BE2C (cell line): ENCODE results near the gene ADAM21. TPM values are rescaled to one million over a fixed set of nuclear protein-coding genes. Genes with fewer than 3 reads are reported as not detected.
"Not testable (repeated sequence)": the region's sequence is repeated elsewhere in the genome, so short reads cannot be mapped to it uniquely, and the experiment has no call there.

ENCODE experiments used
- DNase-seq: peaks from one replicate; pipeline ENCODE4 v3.0.0-alpha.2; 2020
- H3K27me3 ChIP-seq: fragments of 250-450 bp; sonication (Bioruptor Pico); 2 replicates; pipeline ENCODE4 v1.5.1; 2020; ENCODE audit warnings: mild to moderate bottlenecking
- H3K36me3 ChIP-seq: fragments of 250-450 bp; sonication (Bioruptor Pico); 2 replicates; pipeline ENCODE4 v1.5.1; 2020; ENCODE audit warnings: mild to moderate bottlenecking
- H3K4me1 ChIP-seq: fragments of 250-450 bp; sonication (Bioruptor Pico); 2 replicates; pipeline ENCODE4 v1.5.1; 2020
- H3K4me3 ChIP-seq: 2 replicates; pipeline ENCODE4 v1.5.1; 2011; ENCODE audit warnings: low read depth, low read length
- H3K9me3 ChIP-seq: fragments of 250-450 bp; sonication (Bioruptor Pico); 2 replicates; pipeline ENCODE4 v1.5.1; 2020
- polyA plus RNA-seq: library from polyadenylated mRNA; unstranded; fragments of >200 nt; gene quantifications from one replicate; pipeline ENCODE4 v1.2.1, GENCODE V29; 2012; ENCODE audit warnings: low read depth, missing spikeins; ENCODE audit not compliant: insufficient read length, insufficient read depth
- TF ChIP-seq, protein P1 (sequence below): IDR thresholded peaks from 2 replicates; pipeline ENCODE4 v1.5.1; 2012; ENCODE audit warnings: mild to moderate bottlenecking, low read depth, low read length

The ADAM21 gene
- 1.2 TPM for polyA plus RNA-seq

DNA sequence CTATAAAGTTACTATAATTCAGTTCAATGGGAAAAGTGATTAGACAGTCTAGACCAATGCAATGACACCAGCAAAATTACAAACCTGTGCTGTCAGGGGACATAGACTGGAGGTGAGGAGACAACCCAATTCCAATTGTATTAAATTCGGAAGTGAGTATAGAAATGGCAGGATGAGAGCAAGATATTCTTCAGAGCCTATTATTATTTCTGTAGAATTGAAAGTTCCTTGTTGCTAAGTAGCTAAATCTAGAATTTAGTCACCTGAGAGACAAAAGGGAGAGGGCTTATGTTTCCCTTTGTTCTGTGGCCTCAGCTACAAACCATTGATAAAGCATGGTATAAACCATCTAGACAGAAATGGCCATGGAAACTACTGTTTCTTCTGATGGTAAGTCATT lies at the start of gene ADAM21:
ADAM21 (plus strand) TSS at position 301 of the 400 bp plus-strand sequence. CDS start 5,326 bp downstream, outside the sequence.
- H3K36me3 ChIP-seq: no peaks in the 10 kb centered on the region
- no peak for DNase-seq
- H3K4me1 ChIP-seq: no peaks in the 10 kb centered on the region
- no peak within 1 kb of the TSS for H3K4me3 ChIP-seq
- no peaks in the 10 kb centered on the region for H3K27me3 ChIP-seq
- H3K9me3 ChIP-seq: no peaks in the 10 kb centered on the region
- TF ChIP-seq, protein P1, sequence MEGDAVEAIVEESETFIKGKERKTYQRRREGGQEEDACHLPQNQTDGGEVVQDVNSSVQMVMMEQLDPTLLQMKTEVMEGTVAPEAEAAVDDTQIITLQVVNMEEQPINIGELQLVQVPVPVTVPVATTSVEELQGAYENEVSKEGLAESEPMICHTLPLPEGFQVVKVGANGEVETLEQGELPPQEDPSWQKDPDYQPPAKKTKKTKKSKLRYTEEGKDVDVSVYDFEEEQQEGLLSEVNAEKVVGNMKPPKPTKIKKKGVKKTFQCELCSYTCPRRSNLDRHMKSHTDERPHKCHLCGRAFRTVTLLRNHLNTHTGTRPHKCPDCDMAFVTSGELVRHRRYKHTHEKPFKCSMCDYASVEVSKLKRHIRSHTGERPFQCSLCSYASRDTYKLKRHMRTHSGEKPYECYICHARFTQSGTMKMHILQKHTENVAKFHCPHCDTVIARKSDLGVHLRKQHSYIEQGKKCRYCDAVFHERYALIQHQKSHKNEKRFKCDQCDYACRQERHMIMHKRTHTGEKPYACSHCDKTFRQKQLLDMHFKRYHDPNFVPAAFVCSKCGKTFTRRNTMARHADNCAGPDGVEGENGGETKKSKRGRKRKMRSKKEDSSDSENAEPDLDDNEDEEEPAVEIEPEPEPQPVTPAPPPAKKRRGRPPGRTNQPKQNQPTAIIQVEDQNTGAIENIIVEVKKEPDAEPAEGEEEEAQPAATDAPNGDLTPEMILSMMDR: no peak

DNA sequence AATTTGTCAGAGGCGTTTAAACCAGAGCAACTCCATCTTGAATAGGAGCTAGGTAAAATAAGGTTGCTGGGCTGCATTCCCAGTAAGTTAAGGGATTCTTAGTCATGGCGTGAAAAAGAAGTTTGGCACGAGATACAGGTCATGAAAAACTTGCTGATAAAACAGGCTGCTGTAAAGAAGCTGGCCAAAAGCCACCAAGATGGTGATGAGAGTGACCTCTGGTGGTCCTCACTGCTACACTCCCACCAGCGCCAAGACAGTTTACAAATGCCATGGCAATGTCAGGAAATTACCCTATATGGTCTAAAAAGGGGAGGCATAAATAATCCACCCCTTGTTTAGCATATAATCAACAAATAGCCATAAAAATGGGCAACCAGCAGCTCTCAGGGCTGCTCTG lies 48.6 kb upstream of the ADAM21 start:
- TF ChIP-seq, protein P1: peak; percentile 40
- not testable (repeated sequence) for H3K27me3 ChIP-seq, H3K36me3 ChIP-seq, H3K4me3 ChIP-seq, H3K9me3 ChIP-seq, H3K4me1 ChIP-seq
- peak; percentile 22 for DNase-seq

DNA sequence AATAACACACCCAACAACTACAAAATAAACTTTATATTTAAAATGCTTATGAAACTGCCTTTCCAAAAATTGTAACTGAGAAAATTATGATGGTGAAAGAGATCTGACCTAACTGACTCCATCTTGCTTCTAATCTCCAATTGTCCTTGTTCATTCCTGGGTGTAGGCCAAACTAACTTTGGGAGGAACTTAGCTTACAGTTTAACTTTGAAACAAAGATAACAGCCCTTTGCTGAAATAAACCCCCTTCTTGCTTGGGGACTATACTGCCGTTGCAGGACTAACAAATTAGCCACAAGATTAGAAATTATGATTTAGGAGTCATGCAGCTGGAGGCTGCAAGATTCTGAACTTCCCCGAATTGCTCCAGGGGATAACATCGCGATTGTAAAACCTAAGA lies 45.8 kb upstream of the ADAM21 start:
- DNase-seq, H3K4me1 ChIP-seq, H3K4me3 ChIP-seq, H3K9me3 ChIP-seq, H3K36me3 ChIP-seq, H3K27me3 ChIP-seq: not testable (repeated sequence)

DNA sequence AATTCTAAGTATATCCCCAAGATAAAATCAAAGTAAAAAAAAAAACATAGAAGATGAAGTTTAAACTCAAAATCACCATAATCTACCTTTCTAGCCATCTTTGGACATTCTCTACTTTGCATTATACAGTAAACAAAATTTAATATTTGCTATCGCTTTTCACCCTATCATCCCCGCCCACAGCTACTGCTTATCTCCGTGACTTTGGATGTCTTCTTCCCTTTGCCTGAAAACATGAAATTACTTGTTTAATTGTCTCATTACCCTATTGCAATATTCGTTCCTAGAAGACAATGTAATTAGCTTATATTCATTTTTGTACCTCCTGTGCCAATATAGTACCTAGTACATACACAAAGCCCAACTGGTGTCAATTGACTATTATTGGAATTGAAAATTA lies 44.4 kb upstream of the ADAM21 start:
- DNase-seq: no peak
- TF ChIP-seq, protein P1: no peak

DNA sequence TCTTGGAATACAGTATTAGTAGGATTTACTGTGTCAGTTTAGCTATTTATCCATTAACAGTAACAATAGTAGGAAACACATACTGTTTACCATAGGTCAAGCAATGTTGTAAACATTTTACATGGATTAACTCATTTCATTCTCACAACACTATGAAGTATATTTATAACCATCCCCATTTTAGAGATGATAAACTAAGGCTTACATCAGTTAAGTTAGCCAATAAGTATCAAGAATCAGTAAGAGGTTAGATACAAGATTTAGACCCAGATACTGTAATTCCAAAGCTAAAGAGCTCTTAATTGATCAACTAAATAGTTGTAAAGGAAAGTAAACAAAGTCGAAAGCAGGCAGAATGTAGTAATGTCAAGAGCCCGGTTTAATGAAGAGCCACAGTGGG lies 36.2 kb upstream of the ADAM21 start:
- TF ChIP-seq, protein P1: no peak
- no peaks in the 10 kb centered on the region for H3K9me3 ChIP-seq
- no peaks in the 10 kb centered on the region for H3K36me3 ChIP-seq
- no peaks in the 10 kb centered on the region for H3K4me1 ChIP-seq
- H3K4me3 ChIP-seq: peak overlapping the region; percentile 100
- no peak for DNase-seq
- H3K27me3 ChIP-seq: no peaks in the 10 kb centered on the region

More for the DNA sequence above, 44.4 kb upstream of the ADAM21 start:
- Histone ChIP-seq H3K4me3 (no peak overlapping the region), H3K4me1 (no peaks in the 10 kb centered on the region), H3K36me3 (no peaks in the 10 kb centered on the region; the same call in 1 of the 2 replicates), H3K27me3 (no peaks in the 10 kb centered on the region), H3K9me3 (no peaks in the 10 kb centered on the region)

DNA sequence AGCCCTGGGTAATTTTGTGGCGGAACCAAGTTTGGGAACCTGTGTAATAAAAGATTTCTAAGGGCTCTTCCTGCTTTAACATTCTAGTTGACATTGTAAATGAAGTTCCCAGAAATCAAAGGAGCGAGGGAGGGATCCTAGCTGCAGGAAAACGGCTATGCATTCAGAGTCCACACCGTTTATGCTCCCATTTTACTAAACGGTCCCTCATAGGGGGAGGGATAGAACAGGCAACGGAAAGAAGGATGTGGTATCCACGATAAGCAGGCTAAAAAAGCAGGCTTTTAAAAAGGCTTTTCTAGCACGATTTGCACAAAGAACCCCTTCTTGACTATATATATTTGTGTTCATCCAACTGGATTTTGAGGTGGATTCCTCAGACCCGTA lies 35.6 kb upstream of the ADAM21 start:
- Histone ChIP-seq H3K27me3 (no peaks in the 10 kb centered on the region), H3K4me1 (no peaks in the 10 kb centered on the region), H3K9me3 (no peaks in the 10 kb centered on the region), H3K36me3 (no peaks in the 10 kb centered on the region), H3K4me3 (peak overlapping the region; percentile 100)
- TF ChIP-seq, protein P1: no peak
- DNase-seq: no peak
